Measurements from ENCODE around the gene DAG1. TPM values are rescaled to one million over a fixed set of nuclear protein-coding genes. Genes with fewer than 3 reads are reported as not detected.
"Not testable (repeated sequence)": the region's sequence is repeated elsewhere in the genome, so short reads cannot be mapped to it uniquely, and the experiment has no call there.

The DAG1 gene
- total RNA-seq, 1 experiment from 2014 or later: 46.5 TPM

GRCh38 chr3:49469037-49469935, 781 bp upstream of the DAG1 start:
- peak; percentile 58 for DNase-seq (ENCODE audit: extremely low read depth, low read depth)

- no peak for DNase-seq (ENCODE audit: extremely low read depth, low read depth)
Measured at GRCh38 chr3:49470714-49471420, 800 bp downstream of the DAG1 start.

GRCh38 chr3:49471856-49472495, 1.9 kb downstream of the DAG1 start:
- DNase-seq (ENCODE audit: extremely low read depth, low read depth): no peak

GRCh38 chr3:49476563-49476962, 6.5 kb downstream of the DAG1 start:
- DNase-seq (ENCODE audit: extremely low read depth, low read depth): no peak

GRCh38 chr3:49482766-49483165, 12.7 kb downstream of the DAG1 start:
- no peak for DNase-seq (ENCODE audit: extremely low read depth, low read depth)

GRCh38 chr3:49484471-49484870, 14.4 kb downstream of the DAG1 start:
- DNase-seq (ENCODE audit: extremely low read depth, low read depth): no peak

- no peak for DNase-seq (ENCODE audit: extremely low read depth, low read depth)
Measured at GRCh38 chr3:49489247-49489646, 19.2 kb downstream of the DAG1 start.

GRCh38 chr3:49492969-49493368, 22.9 kb downstream of the DAG1 start:
- DNase-seq (ENCODE audit: extremely low read depth, low read depth): no peak

- no peak for DNase-seq (ENCODE audit: extremely low read depth, low read depth)
Measured at GRCh38 chr3:49493901-49494300, 23.8 kb downstream of the DAG1 start.

- no peak for DNase-seq (ENCODE audit: extremely low read depth, low read depth)
Measured at GRCh38 chr3:49495023-49495422, 25.0 kb downstream of the DAG1 start.

GRCh38 chr3:49496845-49497244, 26.8 kb downstream of the DAG1 start:
- DNase-seq (ENCODE audit: extremely low read depth, low read depth): not testable (repeated sequence)

- DNase-seq (ENCODE audit: extremely low read depth, low read depth): no peak
Measured at GRCh38 chr3:49497606-49498005, 27.5 kb downstream of the DAG1 start.

- DNase-seq (ENCODE audit: extremely low read depth, low read depth): no peak
Measured at GRCh38 chr3:49498239-49498638, 28.2 kb downstream of the DAG1 start.

- DNase-seq (ENCODE audit: extremely low read depth, low read depth): no peak
Measured at GRCh38 chr3:49498648-49499047, 28.6 kb downstream of the DAG1 start.

GRCh38 chr3:49500205-49500731, 30.2 kb downstream of the DAG1 start:
- no peak for DNase-seq (ENCODE audit: extremely low read depth, low read depth)

GRCh38 chr3:49500732-49501609, 30.9 kb downstream of the DAG1 start:
- DNase-seq (ENCODE audit: extremely low read depth, low read depth): peak; percentile 83

GRCh38 chr3:49501842-49502241, 31.8 kb downstream of the DAG1 start:
- no peak for DNase-seq (ENCODE audit: extremely low read depth, low read depth)

GRCh38 chr3:49506906-49507305, 36.8 kb downstream of the DAG1 start:
- no peak for DNase-seq (ENCODE audit: extremely low read depth, low read depth)

GRCh38 chr3:49509028-49509561, 39.0 kb downstream of the DAG1 start:
- DNase-seq (ENCODE audit: extremely low read depth, low read depth): no peak

GRCh38 chr3:49511639-49512038, 41.6 kb downstream of the DAG1 start:
- DNase-seq (ENCODE audit: extremely low read depth, low read depth): no peak
